WERI-Rb-1 (cell line): Measurements from ENCODE around the gene LNP1.

ENCODE experiments used
- DNase-seq: peaks from one replicate; pipeline ENCODE4 v3.0.0-alpha.2; 2020
- H3K27ac ChIP-seq: fragments of 250-450 bp; sonication (Bioruptor Pico); 2 replicates; pipeline ENCODE4 v1.5.1; 2020; ENCODE audit warnings: mild to moderate bottlenecking, moderate library complexity
- H3K27me3 ChIP-seq: fragments of 250-450 bp; sonication (Bioruptor Pico); 2 replicates; pipeline ENCODE4 v1.5.1; 2021; ENCODE audit warnings: mild to moderate bottlenecking, low read depth, moderate library complexity; ENCODE audit not compliant: insufficient read depth, severe bottlenecking
- H3K36me3 ChIP-seq: fragments of 250-450 bp; sonication (Bioruptor Pico); 2 replicates; pipeline ENCODE4 v1.5.1; 2020; ENCODE audit warnings: mild to moderate bottlenecking, moderate library complexity
- H3K4me3 ChIP-seq: 2 replicates; pipeline ENCODE4 v1.5.1; 2011; ENCODE audit warnings: low read depth, mild to moderate bottlenecking, control low read depth, low read length
- H3K9me3 ChIP-seq: fragments of 250-450 bp; sonication (Bioruptor Pico); 2 replicates; pipeline ENCODE4 v1.5.1; 2021; ENCODE audit warnings: mild to moderate bottlenecking, moderate library complexity; ENCODE audit not compliant: severe bottlenecking
- CTCF ChIP-seq: IDR thresholded peaks from 2 replicates; pipeline ENCODE4 v1.5.1; 2011; ENCODE audit warnings: low read depth, mild to moderate bottlenecking, control low read depth, inconsistent platforms, low read length

The LNP1 gene

GRCh38 chr3:100360757-100361496 lies 40.4 kb upstream of the LNP1 start:
- TF ChIP-seq CTCF: no peak
- H3K36me3 ChIP-seq: peaks cover 44% of the 10 kb centered on the region

GRCh38 chr3:100361897-100362296 lies 39.4 kb upstream of the LNP1 start:
- Histone ChIP-seq H3K36me3 (peaks cover 35% of the 10 kb centered on the region), H3K27me3 (no peaks in the 10 kb centered on the region), H3K4me3 (no peak overlapping the region), H3K27ac (no peak overlapping the region), H3K9me3 (no peaks in the 10 kb centered on the region)
- no peak for TF ChIP-seq CTCF
- DNase-seq: no peak

More at GRCh38 chr3:100360757-100361496, 40.4 kb upstream of the LNP1 start:
- no peak overlapping the region for H3K4me3 ChIP-seq
- H3K27me3 ChIP-seq: no peaks in the 10 kb centered on the region
- no peaks in the 10 kb centered on the region for H3K9me3 ChIP-seq
- no peak overlapping the region for H3K27ac ChIP-seq
- DNase-seq: no peak

- no peak for DNase-seq
- Histone ChIP-seq H3K9me3 (no peaks in the 10 kb centered on the region), H3K27me3 (no peaks in the 10 kb centered on the region), H3K36me3 (peaks cover 44% of the 10 kb centered on the region), H3K27ac (no peak overlapping the region), H3K4me3 (no peak overlapping the region)
- TF ChIP-seq CTCF: no peak
Observed at GRCh38 chr3:100364421-100364820, 36.9 kb upstream of the LNP1 start.

- no peak overlapping the region for H3K27ac ChIP-seq
- H3K36me3 ChIP-seq: peaks cover 44% of the 10 kb centered on the region
- no peak for TF ChIP-seq CTCF
- DNase-seq: no peak
- H3K27me3 ChIP-seq: no peaks in the 10 kb centered on the region
- H3K4me3 ChIP-seq: no peak overlapping the region
- H3K9me3 ChIP-seq: no peaks in the 10 kb centered on the region
Observed at GRCh38 chr3:100366424-100366823, 34.9 kb upstream of the LNP1 start.

- no peak for TF ChIP-seq CTCF
- H3K27me3 ChIP-seq: no peaks in the 10 kb centered on the region
- H3K27ac ChIP-seq: no peak overlapping the region
- H3K9me3 ChIP-seq: no peaks in the 10 kb centered on the region
- no peak for DNase-seq
- H3K36me3 ChIP-seq: peaks cover 56% of the 10 kb centered on the region
- no peak overlapping the region for H3K4me3 ChIP-seq
Observed at GRCh38 chr3:100368441-100368840, 32.9 kb upstream of the LNP1 start.

- no peak overlapping the region for H3K27ac ChIP-seq
- peaks cover 50% of the 10 kb centered on the region for H3K36me3 ChIP-seq
Observed at GRCh38 chr3:100370756-100371155, 30.6 kb upstream of the LNP1 start.

More at GRCh38 chr3:100370756-100371155, 30.6 kb upstream of the LNP1 start:
- no peaks in the 10 kb centered on the region for H3K9me3 ChIP-seq
- no peaks in the 10 kb centered on the region for H3K27me3 ChIP-seq
- no peak for TF ChIP-seq CTCF
- no peak for DNase-seq
- H3K4me3 ChIP-seq: no peak overlapping the region
